ENCODE results near the gene NFATC3.

GRCh38 chr16:68267612-68268405, 182.6 kb downstream of the NFATC3 start:
- TF ChIP-seq CTCF (conservative IDR thresholded peaks at IDR 0.05) (no peak), EZH2 (IDR thresholded peaks at IDR 0.05; ENCODE audit: low read depth) (no peak)

Measured in PC-9 (cell line).